ENCODE results near the gene RTN1. TPM values are rescaled to one million over a fixed set of nuclear protein-coding genes. Genes with fewer than 3 reads are reported as not detected.

Gene RTN1
- total RNA-seq, 4 donors from 2014 or later, result 2.9 to 13.6 (median 9.2) TPM

GRCh38 chr14:59829469-59830337 lies 40.9 kb downstream of the RTN1 start:
- Histone ChIP-seq H3K27ac (replicated peaks in 1 of 4) (no peak overlapping the region), H3K36me3 (no peaks in the 10 kb centered on the region), H3K4me3 (no peak overlapping the region), H3K9me3 (no peaks in the 10 kb centered on the region), H3K27me3 (no peaks in the 10 kb centered on the region), H3K4me1 (no peaks in the 10 kb centered on the region)
- no peak for TF ChIP-seq POLR2A (IDR thresholded peaks at IDR 0.05; ENCODE audit: low read depth)
- TF ChIP-seq POLR2AphosphoS5 (IDR thresholded peaks at IDR 0.05), result no peak
- TF ChIP-seq, protein P1, sequence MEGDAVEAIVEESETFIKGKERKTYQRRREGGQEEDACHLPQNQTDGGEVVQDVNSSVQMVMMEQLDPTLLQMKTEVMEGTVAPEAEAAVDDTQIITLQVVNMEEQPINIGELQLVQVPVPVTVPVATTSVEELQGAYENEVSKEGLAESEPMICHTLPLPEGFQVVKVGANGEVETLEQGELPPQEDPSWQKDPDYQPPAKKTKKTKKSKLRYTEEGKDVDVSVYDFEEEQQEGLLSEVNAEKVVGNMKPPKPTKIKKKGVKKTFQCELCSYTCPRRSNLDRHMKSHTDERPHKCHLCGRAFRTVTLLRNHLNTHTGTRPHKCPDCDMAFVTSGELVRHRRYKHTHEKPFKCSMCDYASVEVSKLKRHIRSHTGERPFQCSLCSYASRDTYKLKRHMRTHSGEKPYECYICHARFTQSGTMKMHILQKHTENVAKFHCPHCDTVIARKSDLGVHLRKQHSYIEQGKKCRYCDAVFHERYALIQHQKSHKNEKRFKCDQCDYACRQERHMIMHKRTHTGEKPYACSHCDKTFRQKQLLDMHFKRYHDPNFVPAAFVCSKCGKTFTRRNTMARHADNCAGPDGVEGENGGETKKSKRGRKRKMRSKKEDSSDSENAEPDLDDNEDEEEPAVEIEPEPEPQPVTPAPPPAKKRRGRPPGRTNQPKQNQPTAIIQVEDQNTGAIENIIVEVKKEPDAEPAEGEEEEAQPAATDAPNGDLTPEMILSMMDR (IDR thresholded peaks at IDR 0.05), result no peak
- TF ChIP-seq EP300 (IDR thresholded peaks at IDR 0.05), result no peak
- no peak for DNase-seq (ENCODE audit: extremely low spot score)
- WGBS, result 64% methylated on average over 4 of the region's 4 CpGs
- intact Hi-C loops (cut with DNase I), result no loop called here

DNA sequence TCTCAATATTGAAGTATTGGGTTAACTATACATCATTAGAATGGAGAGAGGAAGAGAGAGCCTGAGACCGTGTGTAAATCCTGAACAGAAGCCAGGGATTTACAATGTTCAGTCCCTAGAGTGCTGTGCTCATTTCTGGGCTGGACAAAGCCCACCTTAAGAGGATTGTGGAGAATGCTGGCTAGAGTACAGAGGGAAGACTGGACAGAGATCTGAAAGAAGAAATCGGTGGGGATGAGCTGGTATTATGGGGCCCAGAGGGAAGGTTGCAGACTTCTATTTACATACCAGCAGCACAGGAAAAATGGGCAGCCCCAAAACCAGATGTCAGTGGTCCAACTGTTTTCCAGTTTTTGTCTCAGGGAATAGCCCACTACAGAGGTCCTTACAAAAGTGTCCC lies 42.3 kb downstream of the RTN1 start:
- no peak for DNase-seq (ENCODE audit: extremely low spot score)
- Histone ChIP-seq H3K4me3 (no peak overlapping the region), H3K9me3 (no peaks in the 10 kb centered on the region), H3K36me3 (no peaks in the 10 kb centered on the region), H3K27me3 (no peaks in the 10 kb centered on the region), H3K27ac (replicated peaks in 1 of 4) (no peak overlapping the region), H3K4me1 (no peaks in the 10 kb centered on the region)
- whole genome bisulfite sequencing, result 25% methylated on average over 2 of the region's 2 CpGs
- intact Hi-C loops (cut with DNase I), result no loop called here
- TF ChIP-seq EP300 (IDR thresholded peaks at IDR 0.05) (no peak), POLR2AphosphoS5 (IDR thresholded peaks at IDR 0.05) (no peak), POLR2A (IDR thresholded peaks at IDR 0.05; ENCODE audit: low read depth) (no peak)
- TF ChIP-seq, protein P1 (IDR thresholded peaks at IDR 0.05), result no peak

GRCh38 chr14:59827401-59827800 lies 43.2 kb downstream of the RTN1 start:
- H3K4me1 ChIP-seq, result no peaks in the 10 kb centered on the region
- TF ChIP-seq POLR2AphosphoS5 (IDR thresholded peaks at IDR 0.05) (no peak), POLR2A (IDR thresholded peaks at IDR 0.05; ENCODE audit: low read depth) (no peak)
- TF ChIP-seq, protein P1 (IDR thresholded peaks at IDR 0.05), result no peak
- no peak for DNase-seq (ENCODE audit: extremely low spot score)
- no peaks in the 10 kb centered on the region for H3K27me3 ChIP-seq
- H3K4me3 ChIP-seq, result no peak overlapping the region
- H3K9me3 ChIP-seq, result no peaks in the 10 kb centered on the region
- intact Hi-C loops (cut with DNase I), result no loop called here
- H3K36me3 ChIP-seq, result no peaks in the 10 kb centered on the region
- WGBS, result 58% methylated on average over 3 of the region's 3 CpGs
- H3K27ac ChIP-seq (replicated peaks in 1 of 4), result no peak overlapping the region

DNA sequence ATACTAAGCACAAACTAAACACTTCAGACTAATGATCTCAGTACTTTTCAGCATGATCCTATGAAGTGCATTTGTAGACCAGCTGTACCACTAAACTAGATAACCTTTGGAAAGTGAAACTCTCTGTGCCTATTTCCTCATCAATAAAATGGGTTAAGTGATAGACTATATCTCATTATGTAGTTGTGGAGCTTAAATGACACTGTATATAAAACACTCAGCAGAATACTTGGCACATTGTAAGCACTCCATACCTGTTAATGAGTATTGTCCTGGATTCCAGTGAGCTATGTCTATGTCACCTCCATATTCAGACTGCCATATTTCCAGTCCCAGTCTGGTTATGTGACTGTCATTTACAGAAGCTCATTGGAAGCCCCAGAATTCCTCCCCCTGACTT lies 44.4 kb downstream of the RTN1 start:
- Histone ChIP-seq H3K27ac (replicated peaks in 1 of 4) (no peak overlapping the region), H3K36me3 (no peaks in the 10 kb centered on the region), H3K4me1 (no peaks in the 10 kb centered on the region), H3K4me3 (no peak overlapping the region), H3K27me3 (no peaks in the 10 kb centered on the region), H3K9me3 (no peaks in the 10 kb centered on the region)
- intact Hi-C loops (cut with DNase I), result no loop called here
- TF ChIP-seq EP300 (IDR thresholded peaks at IDR 0.05) (no peak), POLR2AphosphoS5 (IDR thresholded peaks at IDR 0.05) (no peak), POLR2A (IDR thresholded peaks at IDR 0.05; ENCODE audit: low read depth) (no peak)
- TF ChIP-seq, protein P1 (IDR thresholded peaks at IDR 0.05), result no peak
- no peak for DNase-seq (ENCODE audit: extremely low spot score)
